Suprapubic skin (tissue), 4 donors: ENCODE measurements around the gene PLAU. TPM values are rescaled to one million over a fixed set of nuclear protein-coding genes. Genes with fewer than 3 reads are reported as not detected.

Experiments
- DNase-seq, 2 donors: peaks; one replicate each; pipeline ENCODE4 v3.0.0-alpha.2; 2019; ENCODE audit warnings: low spot score in 2 of 2
- H3K27ac ChIP-seq: fragments of 200-600 bp; sonication (generic); one replicate; pipeline ENCODE4 v1.5.1; 2019
- H3K27me3 ChIP-seq: fragments of 200-600 bp; sonication (generic); one replicate; pipeline ENCODE4 v1.5.1; 2019
- H3K36me3 ChIP-seq: fragments of 200-600 bp; sonication (generic); one replicate; pipeline ENCODE4 v1.5.1; 2019
- H3K4me1 ChIP-seq: fragments of 200-600 bp; sonication (generic); one replicate; pipeline ENCODE4 v1.5.1; 2019
- H3K4me3 ChIP-seq: fragments of 200-600 bp; sonication (generic); one replicate; pipeline ENCODE4 v1.5.1; 2019; ENCODE audit warnings: mild to moderate bottlenecking
- H3K9me3 ChIP-seq: fragments of 200-600 bp; sonication (generic); one replicate; pipeline ENCODE4 v1.5.1; 2019
- EP300 ChIP-seq: sonication (generic); formaldehyde crosslinking; IDR thresholded peaks from one replicate; pipeline ENCODE4 v1.6.1; 2017; ENCODE audit warnings: antibody characterized with exemption
- POLR2A ChIP-seq, 2 donors: fragments of 450-650 bp; IDR thresholded peaks; one replicate each; pipeline ENCODE4 v1.6.1; 2017; ENCODE audit warnings: antibody characterized with exemption in 2 of 2, mild to moderate bottlenecking in 2 of 2, moderate library complexity in 2 of 2
- POLR2AphosphoS5 ChIP-seq, 3 donors: sonication (generic); formaldehyde crosslinking; IDR thresholded peaks; one replicate each; pipeline ENCODE4 v1.6.1; 2017; ENCODE audit warnings: antibody characterized with exemption in 3 of 3
- WGBS: methylation state at CpG from one replicate; pipeline ENCODE4 v1.1.5; 2018; 5-methylcytosine and 5-hydroxymethylcytosine counted together
- total RNA-seq, 4 donors: library from RNA; depleted of rRNA; stranded (reverse); fragments of >200 nt; gene quantifications; one replicate each; pipeline ENCODE4 v1.1.0, GENCODE V29; 2016
- TF ChIP-seq, protein P1 (sequence below), 2 donors: fragments of 200-600 bp in 1 of 2; fragments of 450-650 bp in 1 of 2; sonication (generic) in 1 of 2; IDR thresholded peaks; one replicate each; pipeline ENCODE4 v1.5.1; 2016 to 2019; ENCODE audit warnings: antibody characterized with exemption in 2 of 2, mild to moderate bottlenecking in 1 of 2, moderate library complexity in 1 of 2

Gene PLAU
- total RNA-seq, 4 donors from 2014 or later: 8.4 to 19.1 (median 10.8) TPM

DNA sequence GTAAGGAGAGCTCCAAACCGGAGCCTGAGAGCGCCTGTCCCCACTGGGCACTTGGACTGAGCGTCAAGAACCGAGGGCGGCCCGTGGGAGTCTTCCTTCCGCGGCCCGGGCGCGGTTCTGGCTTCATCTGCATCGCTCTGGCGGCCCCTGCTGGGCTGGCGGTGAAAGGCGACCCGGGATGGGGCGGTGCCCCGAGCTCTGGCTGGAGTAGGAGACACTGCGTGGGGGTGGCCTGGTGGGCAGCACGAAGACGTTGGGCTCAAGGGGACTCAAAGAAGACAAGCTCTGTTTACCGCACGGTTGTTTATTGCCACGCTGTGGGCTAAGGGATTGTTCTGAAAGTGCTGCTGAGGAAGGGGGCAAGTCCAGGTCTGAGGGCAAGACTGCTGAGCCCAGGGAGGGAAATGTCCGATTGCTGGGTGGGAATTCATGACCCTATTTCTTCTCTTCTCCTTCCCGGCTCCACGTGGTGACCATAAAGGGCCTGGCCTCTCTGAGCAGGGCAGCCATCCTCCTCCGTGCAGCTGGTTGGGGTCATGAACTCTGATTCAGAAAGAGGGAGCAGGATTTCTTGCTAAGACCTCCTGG, 29.8 kb downstream of the PLAU start:
- H3K4me1 ChIP-seq: peaks cover 28% of the 10 kb centered on the region
- no peaks in the 10 kb centered on the region for H3K27me3 ChIP-seq
- H3K4me3 ChIP-seq: peak overlapping the region; percentile 7
- no peaks in the 10 kb centered on the region for H3K9me3 ChIP-seq
- no peaks in the 10 kb centered on the region for H3K36me3 ChIP-seq
- WGBS: 0% methylated on average over 19 of the region's 28 CpGs
- TF ChIP-seq EP300 (no peak), POLR2AphosphoS5 (IDR thresholded peaks at IDR 0.05) (peak in 1 of 3 donors; percentile 48)
- TF ChIP-seq, protein P1, sequence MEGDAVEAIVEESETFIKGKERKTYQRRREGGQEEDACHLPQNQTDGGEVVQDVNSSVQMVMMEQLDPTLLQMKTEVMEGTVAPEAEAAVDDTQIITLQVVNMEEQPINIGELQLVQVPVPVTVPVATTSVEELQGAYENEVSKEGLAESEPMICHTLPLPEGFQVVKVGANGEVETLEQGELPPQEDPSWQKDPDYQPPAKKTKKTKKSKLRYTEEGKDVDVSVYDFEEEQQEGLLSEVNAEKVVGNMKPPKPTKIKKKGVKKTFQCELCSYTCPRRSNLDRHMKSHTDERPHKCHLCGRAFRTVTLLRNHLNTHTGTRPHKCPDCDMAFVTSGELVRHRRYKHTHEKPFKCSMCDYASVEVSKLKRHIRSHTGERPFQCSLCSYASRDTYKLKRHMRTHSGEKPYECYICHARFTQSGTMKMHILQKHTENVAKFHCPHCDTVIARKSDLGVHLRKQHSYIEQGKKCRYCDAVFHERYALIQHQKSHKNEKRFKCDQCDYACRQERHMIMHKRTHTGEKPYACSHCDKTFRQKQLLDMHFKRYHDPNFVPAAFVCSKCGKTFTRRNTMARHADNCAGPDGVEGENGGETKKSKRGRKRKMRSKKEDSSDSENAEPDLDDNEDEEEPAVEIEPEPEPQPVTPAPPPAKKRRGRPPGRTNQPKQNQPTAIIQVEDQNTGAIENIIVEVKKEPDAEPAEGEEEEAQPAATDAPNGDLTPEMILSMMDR (IDR thresholded peaks at IDR 0.05): peak; percentile 92 to 95
- peak; percentile 91 to 96 for DNase-seq
- peak overlapping the region; percentile 29 for H3K27ac ChIP-seq

DNA sequence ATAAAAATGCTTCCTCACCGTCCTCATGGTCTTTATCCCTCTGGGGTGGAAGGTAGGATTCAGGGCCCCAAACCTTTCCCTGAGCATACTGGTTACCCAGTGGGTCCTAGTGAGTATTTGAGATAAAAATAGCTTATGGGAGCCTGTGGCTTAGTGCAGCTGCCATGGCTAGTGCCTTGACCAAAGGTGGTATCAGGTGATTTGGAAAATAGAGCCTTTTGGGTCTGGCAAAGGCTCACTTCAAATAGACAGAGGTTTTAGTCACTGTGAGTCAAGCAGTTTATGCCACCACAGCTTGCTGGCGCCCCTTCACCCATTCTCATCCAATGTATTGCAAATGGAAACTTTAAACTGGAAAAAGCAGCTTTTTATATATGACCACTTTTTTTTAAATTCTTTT, 30.4 kb downstream of the PLAU start:
- Histone ChIP-seq H3K4me3 (no peak overlapping the region), H3K36me3 (no peaks in the 10 kb centered on the region), H3K27ac (no peak overlapping the region), H3K4me1 (peaks cover 24% of the 10 kb centered on the region), H3K9me3 (no peaks in the 10 kb centered on the region), H3K27me3 (no peaks in the 10 kb centered on the region)
- no peak for DNase-seq
- 95% methylated on average over 2 of the region's 2 CpGs for WGBS
- TF ChIP-seq POLR2A (IDR thresholded peaks at IDR 0.05) (no peak), EP300 (no peak), POLR2AphosphoS5 (IDR thresholded peaks at IDR 0.05) (no peak)

DNA sequence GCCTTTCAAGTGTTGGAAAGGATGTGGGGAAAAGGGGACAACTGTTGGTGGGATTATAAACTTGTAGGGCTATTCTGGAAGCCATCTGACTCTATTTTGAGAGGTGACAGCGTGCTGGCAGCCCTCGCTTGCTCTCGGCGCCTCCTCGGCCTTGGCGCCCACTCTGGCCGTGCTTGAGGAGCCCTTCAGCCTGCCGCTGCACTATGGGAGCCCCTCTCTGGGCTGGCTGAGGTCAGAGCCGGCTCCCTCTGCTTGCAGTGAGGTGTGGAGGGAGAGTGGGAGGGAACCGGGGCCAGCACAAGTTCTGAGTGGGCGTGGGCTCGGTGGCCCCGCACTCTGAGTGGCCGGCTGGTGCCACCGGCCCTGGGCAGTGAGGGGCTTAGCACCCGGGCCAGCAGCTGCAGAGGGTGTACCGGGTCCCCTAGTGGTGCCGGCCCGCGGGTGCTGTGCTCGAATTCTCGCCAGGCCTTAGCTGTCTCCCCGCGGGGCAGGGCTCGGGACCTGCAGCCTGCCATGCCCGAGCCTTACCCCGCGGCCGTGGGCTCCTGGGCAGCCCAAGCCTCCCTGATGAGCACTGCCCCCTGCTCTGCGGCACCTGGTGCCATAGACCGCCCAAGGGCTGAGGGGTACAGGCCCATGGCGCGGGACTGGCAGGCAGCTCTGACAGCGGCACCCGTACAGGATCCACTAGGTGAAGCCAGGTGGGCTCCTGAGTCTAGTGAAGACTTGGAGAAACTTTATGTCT, 33.6 kb downstream of the PLAU start:
- no peak for DNase-seq
- WGBS: 95% methylated on average over 19 of the region's 35 CpGs
- TF ChIP-seq, protein P1 (IDR thresholded peaks at IDR 0.05): no peak
- no peak for TF ChIP-seq POLR2A (IDR thresholded peaks at IDR 0.05)
- TF ChIP-seq EP300: no peak
- no peak for TF ChIP-seq POLR2AphosphoS5 (IDR thresholded peaks at IDR 0.05)

DNA sequence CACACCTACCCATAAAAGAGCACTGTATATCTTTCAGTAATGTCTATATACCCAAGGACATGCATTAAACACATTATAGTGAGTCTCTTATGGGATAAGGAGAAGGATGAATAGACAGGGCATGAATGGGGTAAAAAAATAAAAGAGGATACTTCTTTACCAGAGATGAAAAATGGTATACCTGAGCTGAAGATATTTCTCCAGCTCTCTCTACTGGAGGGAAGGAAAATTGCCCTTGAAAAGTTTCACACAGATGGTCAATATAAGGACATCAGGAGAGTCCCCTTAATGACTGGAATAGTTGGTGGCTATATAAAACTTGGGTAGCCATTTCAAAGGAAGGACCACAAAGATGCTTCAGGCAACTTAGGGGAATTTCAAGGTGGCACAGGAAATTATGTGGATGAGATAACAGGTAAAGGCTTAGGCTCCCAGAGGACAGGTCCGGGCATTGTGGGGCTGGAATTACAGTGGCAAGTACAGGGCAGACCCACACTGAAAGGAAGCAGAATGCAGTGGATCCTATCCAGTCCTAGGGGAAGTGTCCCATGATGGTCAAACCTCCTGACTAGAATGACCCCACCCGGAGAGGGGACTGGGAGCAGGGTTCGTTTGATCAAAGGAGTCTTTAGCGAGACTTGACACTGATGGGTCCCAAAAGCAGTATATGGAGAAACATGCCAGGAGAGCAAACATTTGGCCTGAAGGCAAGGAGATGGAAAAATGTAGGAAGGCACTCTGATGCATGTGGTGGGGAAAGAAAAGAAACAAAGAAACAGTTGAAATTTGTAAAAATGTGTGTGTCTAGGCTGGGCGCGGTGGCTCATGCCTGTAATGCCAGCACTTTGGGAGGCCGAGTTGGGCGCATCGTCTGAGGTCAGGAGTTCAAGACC, 35.6 kb downstream of the PLAU start:
- TF ChIP-seq POLR2AphosphoS5 (IDR thresholded peaks at IDR 0.05): no peak
- TF ChIP-seq, protein P1 (IDR thresholded peaks at IDR 0.05): no peak
- TF ChIP-seq POLR2A (IDR thresholded peaks at IDR 0.05): no peak
- TF ChIP-seq EP300: no peak
- DNase-seq: no peak
- no peaks in the 10 kb centered on the region for H3K9me3 ChIP-seq

More for the DNA sequence above, 33.6 kb downstream of the PLAU start:
- Histone ChIP-seq H3K4me3 (no peak overlapping the region), H3K27ac (no peak overlapping the region), H3K9me3 (no peaks in the 10 kb centered on the region), H3K4me1 (peaks cover 12% of the 10 kb centered on the region), H3K36me3 (no peaks in the 10 kb centered on the region), H3K27me3 (no peaks in the 10 kb centered on the region)

DNA sequence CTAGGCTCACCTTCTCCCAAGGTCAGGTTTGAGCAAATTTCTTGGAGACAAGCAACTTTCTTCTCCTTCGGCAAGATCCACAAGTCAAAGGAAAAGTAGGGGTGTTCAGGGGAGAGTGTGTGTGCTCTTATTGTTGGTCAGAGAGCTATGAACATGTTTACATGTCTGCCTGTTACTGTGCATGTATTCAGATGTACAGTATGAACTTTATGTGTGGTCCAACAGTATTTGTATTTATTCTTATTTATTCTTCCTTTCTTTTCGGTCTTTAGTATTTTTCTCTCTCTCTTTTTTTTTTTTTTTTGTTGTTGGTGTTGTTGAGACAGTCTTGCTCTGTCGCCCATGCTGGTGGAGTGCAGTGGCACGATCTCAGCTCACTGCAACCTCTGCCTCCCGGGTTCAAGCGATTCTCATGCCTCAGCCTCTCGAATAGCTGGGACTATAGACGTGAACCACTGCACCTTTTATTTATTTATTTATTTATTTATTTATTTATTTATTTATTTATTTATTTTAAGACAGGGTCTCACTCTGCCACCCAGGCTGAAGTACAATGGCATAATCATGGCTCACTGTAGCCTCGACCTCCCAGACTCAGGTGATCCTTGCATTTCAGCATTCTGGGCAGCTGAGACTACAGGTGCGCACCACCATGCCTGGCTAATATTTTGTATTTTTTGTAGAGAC, 38.2 kb downstream of the PLAU start:
- no peak overlapping the region for H3K4me3 ChIP-seq
- no peaks in the 10 kb centered on the region for H3K9me3 ChIP-seq
- no peak for DNase-seq
- TF ChIP-seq POLR2A (IDR thresholded peaks at IDR 0.05): no peak
- TF ChIP-seq POLR2AphosphoS5 (IDR thresholded peaks at IDR 0.05): no peak
- H3K27ac ChIP-seq: no peak overlapping the region
- WGBS: 84% methylated on average over 10 of the region's 10 CpGs
- H3K4me1 ChIP-seq: no peaks in the 10 kb centered on the region
- H3K36me3 ChIP-seq: no peaks in the 10 kb centered on the region
- no peaks in the 10 kb centered on the region for H3K27me3 ChIP-seq

More for the DNA sequence above, 35.6 kb downstream of the PLAU start:
- H3K27ac ChIP-seq: no peak overlapping the region
- H3K36me3 ChIP-seq: no peaks in the 10 kb centered on the region
- WGBS: 73% methylated on average over 9 of the region's 9 CpGs
- H3K27me3 ChIP-seq: no peaks in the 10 kb centered on the region
- no peaks in the 10 kb centered on the region for H3K4me1 ChIP-seq
- H3K4me3 ChIP-seq: no peak overlapping the region
